Measurements from ENCODE around the gene HNRNPL. TPM values are rescaled to one million over a fixed set of nuclear protein-coding genes. Genes with fewer than 3 reads are reported as not detected.

Gene HNRNPL
- polyA plus RNA-seq, 1 donor from 2014 or later: 315 TPM

DNA sequence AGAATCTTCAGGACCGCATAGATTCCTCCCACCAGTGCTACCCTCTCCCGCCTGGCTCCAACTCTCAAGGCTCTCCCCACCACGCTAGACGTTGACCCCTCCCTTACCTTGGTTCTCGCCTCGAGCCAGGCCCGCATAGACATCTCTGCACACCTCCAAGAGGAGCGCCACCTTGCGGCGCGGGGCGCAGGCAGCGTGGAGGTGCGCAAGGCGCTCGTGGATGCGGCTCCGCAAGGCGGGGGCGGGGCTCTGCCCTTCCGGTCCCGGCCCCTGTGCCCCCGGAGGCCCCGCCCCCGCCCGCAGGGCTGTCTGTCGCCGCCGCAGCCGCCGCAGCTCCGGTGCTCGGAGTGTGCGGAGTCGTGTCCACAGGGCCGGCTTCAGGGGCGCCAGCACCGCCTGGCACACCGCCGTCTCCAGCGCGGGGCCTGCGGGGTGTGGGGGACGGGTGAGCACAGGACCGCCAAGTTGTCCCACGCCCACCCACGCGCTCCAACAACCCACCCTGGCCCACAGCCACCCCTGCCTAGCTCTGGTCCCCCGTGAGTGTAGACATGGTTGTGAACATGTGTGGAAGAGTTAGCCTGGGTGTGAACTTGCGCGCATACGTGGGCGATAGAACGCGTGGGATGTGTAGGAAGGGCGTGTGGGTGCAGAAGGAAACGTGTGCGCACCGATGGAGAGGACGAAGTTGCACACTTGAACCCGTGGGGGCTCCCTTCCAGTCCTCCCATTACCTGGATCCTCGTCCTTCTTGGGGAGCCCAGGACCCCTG, 20.2 kb upstream of the HNRNPL start:
- Histone ChIP-seq H3K79me2 (replicated peaks; ENCODE audit: insufficient read depth, low read length) (no peaks in the 10 kb centered on the region), H3K9me2 (ENCODE audit: insufficient read depth, low read length) (no peaks in the 10 kb centered on the region), H2AFZ (ENCODE audit: low read depth, low read length) (no peak overlapping the region), H4K20me1 (ENCODE audit: insufficient read depth) (no peaks in the 10 kb centered on the region), H3K4me3 (ENCODE audit: low read length) (peak overlapping the region; percentile 37), H3K27me3 (ENCODE audit: insufficient read depth, low read depth, low read length) (peaks cover 3% of the 10 kb centered on the region), H3F3A (ENCODE audit: insufficient read depth, low read length, poor library complexity, severe bottlenecking) (no peaks in the 10 kb centered on the region), H3K9ac (ENCODE audit: low read length) (no peak overlapping the region), H3K4me2 (ENCODE audit: low read length) (no peak overlapping the region), H3K9me3 (ENCODE audit: low read length) (no peaks in the 10 kb centered on the region), H3K27ac (ENCODE audit: low read length) (no peak overlapping the region), H3K36me3 (ENCODE audit: insufficient read depth, low read length) (no peaks in the 10 kb centered on the region)
- TF ChIP-seq SMC3 (conservative IDR thresholded peaks at IDR 0.05; ENCODE audit: poor library complexity) (peak; percentile 25), EZH2 (IDR thresholded peaks at IDR 0.05; ENCODE audit: borderline replicate concordance, insufficient read depth, low read length, poor library complexity, severe bottlenecking) (no peak), RAD21 (conservative IDR thresholded peaks at IDR 0.05) (peak; percentile 15)
- TF ChIP-seq, protein P1, sequence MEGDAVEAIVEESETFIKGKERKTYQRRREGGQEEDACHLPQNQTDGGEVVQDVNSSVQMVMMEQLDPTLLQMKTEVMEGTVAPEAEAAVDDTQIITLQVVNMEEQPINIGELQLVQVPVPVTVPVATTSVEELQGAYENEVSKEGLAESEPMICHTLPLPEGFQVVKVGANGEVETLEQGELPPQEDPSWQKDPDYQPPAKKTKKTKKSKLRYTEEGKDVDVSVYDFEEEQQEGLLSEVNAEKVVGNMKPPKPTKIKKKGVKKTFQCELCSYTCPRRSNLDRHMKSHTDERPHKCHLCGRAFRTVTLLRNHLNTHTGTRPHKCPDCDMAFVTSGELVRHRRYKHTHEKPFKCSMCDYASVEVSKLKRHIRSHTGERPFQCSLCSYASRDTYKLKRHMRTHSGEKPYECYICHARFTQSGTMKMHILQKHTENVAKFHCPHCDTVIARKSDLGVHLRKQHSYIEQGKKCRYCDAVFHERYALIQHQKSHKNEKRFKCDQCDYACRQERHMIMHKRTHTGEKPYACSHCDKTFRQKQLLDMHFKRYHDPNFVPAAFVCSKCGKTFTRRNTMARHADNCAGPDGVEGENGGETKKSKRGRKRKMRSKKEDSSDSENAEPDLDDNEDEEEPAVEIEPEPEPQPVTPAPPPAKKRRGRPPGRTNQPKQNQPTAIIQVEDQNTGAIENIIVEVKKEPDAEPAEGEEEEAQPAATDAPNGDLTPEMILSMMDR (IDR thresholded peaks at IDR 0.05; ENCODE audit: poor library complexity, severe bottlenecking): peak; percentile 56

DNA sequence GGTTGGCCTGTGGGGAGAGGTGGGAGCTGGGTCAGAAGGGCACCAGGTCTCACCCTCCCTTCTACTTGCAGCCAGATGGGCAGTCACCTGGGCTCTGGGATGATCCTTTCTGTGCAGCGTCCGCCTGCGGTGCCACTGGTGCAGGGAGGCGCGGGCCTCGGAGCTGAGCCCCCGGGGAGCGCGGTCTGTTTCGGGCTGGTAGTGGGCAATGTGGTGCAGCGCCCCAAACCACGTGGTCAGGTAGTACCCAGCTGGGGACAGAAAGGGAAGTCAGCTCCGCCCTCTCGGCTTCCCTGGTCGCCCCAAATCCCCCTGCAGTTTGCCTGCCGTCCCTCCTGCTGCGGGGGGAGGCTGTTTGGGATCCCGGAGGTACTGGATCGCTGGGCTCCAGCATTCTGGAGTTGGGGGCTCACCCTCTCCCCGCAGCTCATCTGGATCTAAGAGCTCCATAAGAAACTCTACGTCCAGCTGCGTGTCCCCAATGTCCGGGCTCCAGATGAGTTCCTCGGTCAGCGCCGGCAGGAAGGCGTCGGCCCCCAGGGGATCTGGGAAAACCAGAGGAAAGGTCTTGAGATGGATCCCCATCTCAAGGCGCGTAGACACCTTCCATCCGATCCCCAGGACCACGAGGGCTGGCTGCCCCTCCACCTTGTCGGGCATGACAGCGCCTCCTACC, 19.5 kb upstream of the HNRNPL start:
- Histone ChIP-seq H3K9me3 (ENCODE audit: low read length) (no peaks in the 10 kb centered on the region), H3K4me2 (ENCODE audit: low read length) (no peak overlapping the region), H3K4me3 (ENCODE audit: low read length) (peak overlapping the region; percentile 37), H3K27me3 (ENCODE audit: insufficient read depth, low read depth, low read length) (peaks cover 3% of the 10 kb centered on the region), H3K79me2 (replicated peaks; ENCODE audit: insufficient read depth, low read length) (no peaks in the 10 kb centered on the region), H3F3A (ENCODE audit: insufficient read depth, low read length, poor library complexity, severe bottlenecking) (no peaks in the 10 kb centered on the region), H3K9me2 (ENCODE audit: insufficient read depth, low read length) (no peaks in the 10 kb centered on the region), H2AFZ (ENCODE audit: low read depth, low read length) (no peak overlapping the region), H3K9ac (ENCODE audit: low read length) (no peak overlapping the region), H3K27ac (ENCODE audit: low read length) (no peak overlapping the region), H3K36me3 (ENCODE audit: insufficient read depth, low read length) (no peaks in the 10 kb centered on the region), H4K20me1 (ENCODE audit: insufficient read depth) (no peaks in the 10 kb centered on the region)
- TF ChIP-seq POLR2AphosphoS5 (IDR thresholded peaks at IDR 0.05): no peak

DNA sequence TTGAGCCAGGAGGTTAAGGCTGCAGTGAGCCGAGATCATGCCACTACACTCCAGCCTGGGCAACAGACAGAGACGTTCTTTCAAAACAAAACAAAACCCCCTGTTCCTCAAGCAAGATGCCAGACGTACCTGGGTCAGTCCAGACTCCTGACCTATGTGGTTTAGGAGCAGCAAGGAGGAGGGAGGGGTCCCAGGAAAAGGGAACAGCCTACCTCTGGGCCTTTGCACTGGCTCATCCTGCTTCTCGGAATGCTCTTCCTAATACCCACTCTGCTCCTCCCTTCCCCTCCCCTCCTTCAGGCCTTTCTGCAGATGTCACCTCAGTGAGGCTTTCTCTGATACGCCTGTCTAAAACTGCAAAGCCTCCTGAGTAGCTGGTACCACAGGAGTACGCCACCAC, 18.8 kb upstream of the HNRNPL start:
- H3K79me2 ChIP-seq (replicated peaks; ENCODE audit: insufficient read depth, low read length): no peaks in the 10 kb centered on the region
- H3F3A ChIP-seq (ENCODE audit: insufficient read depth, low read length, poor library complexity, severe bottlenecking): no peaks in the 10 kb centered on the region
- H3K36me3 ChIP-seq (ENCODE audit: insufficient read depth, low read length): no peaks in the 10 kb centered on the region
- H3K9me3 ChIP-seq (ENCODE audit: low read length): no peaks in the 10 kb centered on the region
- no peaks in the 10 kb centered on the region for H3K9me2 ChIP-seq (ENCODE audit: insufficient read depth, low read length)
- no peaks in the 10 kb centered on the region for H4K20me1 ChIP-seq (ENCODE audit: insufficient read depth)
- H3K4me3 ChIP-seq (ENCODE audit: low read length): no peak overlapping the region
- H3K27ac ChIP-seq (ENCODE audit: low read length): no peak overlapping the region
- peaks cover 3% of the 10 kb centered on the region for H3K27me3 ChIP-seq (ENCODE audit: insufficient read depth, low read depth, low read length)
- H2AFZ ChIP-seq (ENCODE audit: low read depth, low read length): no peak overlapping the region
- TF ChIP-seq TAF1 (IDR thresholded peaks at IDR 0.05; ENCODE audit: low read depth) (no peak), SMC3 (conservative IDR thresholded peaks at IDR 0.05; ENCODE audit: poor library complexity) (no peak), POLR2AphosphoS5 (IDR thresholded peaks at IDR 0.05) (no peak), MXI1 (conservative IDR thresholded peaks at IDR 0.05; ENCODE audit: poor library complexity, severe bottlenecking) (no peak), EP300 (conservative IDR thresholded peaks at IDR 0.05; ENCODE audit: poor library complexity, severe bottlenecking) (no peak), EZH2 (IDR thresholded peaks at IDR 0.05; ENCODE audit: borderline replicate concordance, insufficient read depth, low read length, poor library complexity, severe bottlenecking) (no peak), RAD21 (conservative IDR thresholded peaks at IDR 0.05) (no peak)
- TF ChIP-seq, protein P1 (IDR thresholded peaks at IDR 0.05; ENCODE audit: poor library complexity, severe bottlenecking): no peak
- TF ChIP-seq, protein P2, sequence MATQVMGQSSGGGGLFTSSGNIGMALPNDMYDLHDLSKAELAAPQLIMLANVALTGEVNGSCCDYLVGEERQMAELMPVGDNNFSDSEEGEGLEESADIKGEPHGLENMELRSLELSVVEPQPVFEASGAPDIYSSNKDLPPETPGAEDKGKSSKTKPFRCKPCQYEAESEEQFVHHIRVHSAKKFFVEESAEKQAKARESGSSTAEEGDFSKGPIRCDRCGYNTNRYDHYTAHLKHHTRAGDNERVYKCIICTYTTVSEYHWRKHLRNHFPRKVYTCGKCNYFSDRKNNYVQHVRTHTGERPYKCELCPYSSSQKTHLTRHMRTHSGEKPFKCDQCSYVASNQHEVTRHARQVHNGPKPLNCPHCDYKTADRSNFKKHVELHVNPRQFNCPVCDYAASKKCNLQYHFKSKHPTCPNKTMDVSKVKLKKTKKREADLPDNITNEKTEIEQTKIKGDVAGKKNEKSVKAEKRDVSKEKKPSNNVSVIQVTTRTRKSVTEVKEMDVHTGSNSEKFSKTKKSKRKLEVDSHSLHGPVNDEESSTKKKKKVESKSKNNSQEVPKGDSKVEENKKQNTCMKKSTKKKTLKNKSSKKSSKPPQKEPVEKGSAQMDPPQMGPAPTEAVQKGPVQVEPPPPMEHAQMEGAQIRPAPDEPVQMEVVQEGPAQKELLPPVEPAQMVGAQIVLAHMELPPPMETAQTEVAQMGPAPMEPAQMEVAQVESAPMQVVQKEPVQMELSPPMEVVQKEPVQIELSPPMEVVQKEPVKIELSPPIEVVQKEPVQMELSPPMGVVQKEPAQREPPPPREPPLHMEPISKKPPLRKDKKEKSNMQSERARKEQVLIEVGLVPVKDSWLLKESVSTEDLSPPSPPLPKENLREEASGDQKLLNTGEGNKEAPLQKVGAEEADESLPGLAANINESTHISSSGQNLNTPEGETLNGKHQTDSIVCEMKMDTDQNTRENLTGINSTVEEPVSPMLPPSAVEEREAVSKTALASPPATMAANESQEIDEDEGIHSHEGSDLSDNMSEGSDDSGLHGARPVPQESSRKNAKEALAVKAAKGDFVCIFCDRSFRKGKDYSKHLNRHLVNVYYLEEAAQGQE (IDR thresholded peaks at IDR 0.05; ENCODE audit: borderline replicate concordance): no peak
- H3K9ac ChIP-seq (ENCODE audit: low read length): no peak overlapping the region
- H3K4me2 ChIP-seq (ENCODE audit: low read length): no peak overlapping the region

All from neural cell (in vitro differentiated cells).